Gastroesophageal sphincter (tissue), 4 donors: ENCODE results near the gene GALNT7. TPM values are rescaled to one million over a fixed set of nuclear protein-coding genes. Genes with fewer than 3 reads are reported as not detected.

Experiments
- ATAC-seq: fragments of 150-250 bp; one replicate; pipeline ENCODE4 v1.9.1; 2016; ENCODE audit warnings: mild to moderate bottlenecking, moderate library complexity
- H3K27ac ChIP-seq, 4 donors: fragments of 200-600 bp; sonication (generic) in 3 of 4; 1 replicate in 3 of 4; 2 replicates in 1 of 4; pipeline ENCODE4 v1.5.1; 2016 to 2019
- H3K27me3 ChIP-seq: fragments of 200-600 bp; sonication (generic); one replicate; pipeline ENCODE4 v1.5.1; 2019
- H3K36me3 ChIP-seq, 2 donors: fragments of 200-600 bp; sonication (generic); one replicate each; pipeline ENCODE4 v1.5.1; 2019; ENCODE audit warnings: control low read depth in 1 of 2
- H3K4me1 ChIP-seq, 3 donors: fragments of 200-600 bp; sonication (generic); 1 replicate in 2 of 3; 2 replicates in 1 of 3; pipeline ENCODE4 v1.5.1; 2016 to 2019; ENCODE audit warnings: control low read depth in 2 of 3
- H3K4me3 ChIP-seq, 2 donors: fragments of 200-600 bp; sonication (generic); one replicate each; pipeline ENCODE4 v1.5.1; 2019; ENCODE audit warnings: mild to moderate bottlenecking in 1 of 2, moderate library complexity in 1 of 2
- H3K9me3 ChIP-seq, 3 donors: fragments of 200-600 bp; sonication (generic); one replicate each; pipeline ENCODE4 v1.5.1; 2017 to 2019; ENCODE audit warnings: control low read depth in 2 of 3
- CTCF ChIP-seq, 4 experiments: fragments of 200-600 bp in 2 of 4; fragments of 450-650 bp in 2 of 4; sonication (generic) in 1 of 4; IDR thresholded peaks; one replicate each; pipeline ENCODE4 v1.5.1; 2017 to 2019; ENCODE audit warnings: antibody characterized with exemption in 4 of 4, mild to moderate bottlenecking in 2 of 4, moderate library complexity in 2 of 4
- EP300 ChIP-seq: sonication (generic); formaldehyde crosslinking; IDR thresholded peaks from one replicate; pipeline ENCODE4 v1.6.1; 2017; ENCODE audit warnings: antibody characterized with exemption, mild to moderate bottlenecking
- POLR2A ChIP-seq, 2 donors: fragments of 450-650 bp; IDR thresholded peaks; one replicate each; pipeline ENCODE4 v1.6.1; 2017; ENCODE audit warnings: antibody characterized with exemption in 2 of 2, mild to moderate bottlenecking in 2 of 2, moderate library complexity in 1 of 2
- POLR2AphosphoS5 ChIP-seq: sonication (generic); formaldehyde crosslinking; IDR thresholded peaks from one replicate; pipeline ENCODE4 v1.6.1; 2017; ENCODE audit warnings: antibody characterized with exemption
- WGBS, 2 donors: methylation state at CpG; one replicate each; pipeline ENCODE4 v1.1.5; 2018; ENCODE audit warnings: low coverage in 1 of 2; 5-methylcytosine and 5-hydroxymethylcytosine counted together
- total RNA-seq, 4 donors: library from RNA; depleted of rRNA; stranded (reverse); fragments of >200 nt; gene quantifications; one replicate each; pipeline ENCODE4 v1.1.0, GENCODE V29; 2016

GALNT7 gene
- total RNA-seq, 4 donors from 2014 or later, result 13.7 to 30.3 (median 17.5) TPM

- Histone ChIP-seq H3K36me3 (peaks cover 0 to 67% of the 10 kb centered on the region in 2 donors), H3K9me3 (no peaks in the 10 kb centered on the region)
- TF ChIP-seq CTCF (IDR thresholded peaks at IDR 0.05) (no peak), POLR2A (IDR thresholded peaks at IDR 0.05) (no peak)
These were observed 159.8 kb downstream of the GALNT7 start for GRCh38 chr4:173328236-173328901.

GRCh38 chr4:173330590-173330989 is 162.0 kb downstream of the GALNT7 start:
- Histone ChIP-seq H3K4me1 (peaks cover 0 to 42% (median 0%) of the 10 kb centered on the region in 3 donors), H3K9me3 (no peaks in the 10 kb centered on the region), H3K27me3 (no peaks in the 10 kb centered on the region), H3K4me3 (no peak overlapping the region), H3K36me3 (peaks cover 0 to 65% of the 10 kb centered on the region in 2 donors), H3K27ac (peak overlapping the region in 1 of 4 donors; percentile 15)
- 62 to 91% methylated on average over 2 of the region's 2 CpGs for WGBS, 2 donors
- ATAC-seq, result no peak
- TF ChIP-seq POLR2AphosphoS5 (no peak), POLR2A (IDR thresholded peaks at IDR 0.05) (no peak), EP300 (no peak), CTCF (IDR thresholded peaks at IDR 0.05) (no peak)

More at GRCh38 chr4:173328236-173328901, 159.8 kb downstream of the GALNT7 start:
- no peak overlapping the region for H3K4me3 ChIP-seq
- ATAC-seq, result no peak
- H3K27me3 ChIP-seq, result no peaks in the 10 kb centered on the region
- H3K4me1 ChIP-seq, result peaks cover 0 to 36% (median 0%) of the 10 kb centered on the region in 3 donors
- H3K27ac ChIP-seq, result no peak overlapping the region
- 59 to 95% methylated on average over 2 to 4 of the region's 5 CpGs for WGBS, 2 donors

GRCh38 chr4:173332021-173332487 is 163.4 kb downstream of the GALNT7 start:
- Histone ChIP-seq H3K27ac (peak overlapping the region; percentile 95 to 100 (median 98)), H3K4me3 (peak overlapping the region; percentile 88 to 95), H3K27me3 (no peaks in the 10 kb centered on the region), H3K4me1 (peaks cover 0 to 43% (median 0%) of the 10 kb centered on the region in 3 donors), H3K9me3 (no peaks in the 10 kb centered on the region), H3K36me3 (peaks cover 0 to 52% of the 10 kb centered on the region in 2 donors)
- no peak for ATAC-seq
- no peak for TF ChIP-seq EP300
- TF ChIP-seq CTCF (IDR thresholded peaks at IDR 0.05), result no peak
- TF ChIP-seq POLR2A (IDR thresholded peaks at IDR 0.05), result no peak
- TF ChIP-seq POLR2AphosphoS5, result no peak
- 11 to 30% methylated on average over 3 to 6 of the region's 6 CpGs for WGBS, 2 donors

GRCh38 chr4:173332963-173333657 is 164.5 kb downstream of the GALNT7 start:
- no peak for ATAC-seq
- Histone ChIP-seq H3K27ac (peak overlapping the region; percentile 95 to 100 (median 98)), H3K4me1 (peaks cover 0 to 43% (median 0%) of the 10 kb centered on the region in 3 donors), H3K36me3 (peaks cover 0 to 46% of the 10 kb centered on the region in 2 donors), H3K4me3 (peak overlapping the region; percentile 88 to 95), H3K27me3 (no peaks in the 10 kb centered on the region), H3K9me3 (no peaks in the 10 kb centered on the region)
- WGBS, 2 donors, result 3 to 7% methylated on average over 12 to 13 of the region's 21 CpGs
- no peak for TF ChIP-seq CTCF (IDR thresholded peaks at IDR 0.05)
- no peak for TF ChIP-seq POLR2A (IDR thresholded peaks at IDR 0.05)
